Neural crest cell (in vitro differentiated cells): ENCODE data around the gene NOB1. TPM values are rescaled to one million over a fixed set of nuclear protein-coding genes. Genes with fewer than 3 reads are reported as not detected.
A peak's percentile ranks its signal among the peaks of the same experiment; 100 is the strongest.

ENCODE experiments used
- DNase-seq: peaks from one replicate; pipeline ENCODE4 v3.0.0; 2021; ENCODE audit warnings: low read depth, mixed read lengths, low spot score
- H3K27ac Mint-ChIP-seq: one replicate; pipeline ENCODE4 v1.8.0; 2021; ENCODE audit warnings: mild to moderate bottlenecking, mixed read lengths; ENCODE audit not compliant: unreplicated experiment
- H3K27me3 Mint-ChIP-seq: 2 replicates; pipeline ENCODE4 v1.8.0; 2021; ENCODE audit warnings: low read depth, mild to moderate bottlenecking, mixed read lengths
- H3K36me3 Mint-ChIP-seq: 2 replicates; pipeline ENCODE4 v1.8.0; 2021; ENCODE audit warnings: low read depth, mild to moderate bottlenecking, mixed read lengths
- H3K4me1 Mint-ChIP-seq: 2 replicates; pipeline ENCODE4 v1.8.0; 2021; ENCODE audit warnings: mixed read lengths
- H3K4me3 Mint-ChIP-seq: one replicate; pipeline ENCODE4 v1.8.0; 2021; ENCODE audit warnings: mild to moderate bottlenecking, mixed read lengths
- H3K9me3 Mint-ChIP-seq: 2 replicates; pipeline ENCODE4 v1.8.0; 2021; ENCODE audit warnings: mixed read lengths
- CTCF ChIP-seq: fragments of 200-600 bp; sonication (generic); conservative IDR thresholded peaks from 2 replicates; pipeline ENCODE4 v1.5.0; 2021; ENCODE audit warnings: antibody characterized with exemption, mild to moderate bottlenecking
- total RNA-seq: library from RNA; stranded (reverse); gene quantifications from 2 replicates; pipeline ENCODE4 v1.2.1, GENCODE V29; 2021

The NOB1 gene
- total RNA-seq, 1 donor from 2014 or later: 60.1 TPM

GRCh38 chr16:69779724-69780123 is 25.0 kb upstream of the NOB1 start:
- H3K36me3 Mint-ChIP-seq: peaks cover 6% of the 10 kb centered on the region
- no peaks in the 10 kb centered on the region for H3K27me3 Mint-ChIP-seq
- no peak overlapping the region for H3K27ac Mint-ChIP-seq
- H3K4me1 Mint-ChIP-seq: peaks cover 10% of the 10 kb centered on the region
- TF ChIP-seq CTCF: no peak
- H3K9me3 Mint-ChIP-seq: no peaks in the 10 kb centered on the region
- H3K4me3 Mint-ChIP-seq: no peak overlapping the region
- DNase-seq: no peak

- no peaks in the 10 kb centered on the region for H3K9me3 Mint-ChIP-seq
- H3K27ac Mint-ChIP-seq: no peak overlapping the region
- peaks cover 29% of the 10 kb centered on the region for H3K4me1 Mint-ChIP-seq
- H3K4me3 Mint-ChIP-seq: no peak overlapping the region
- DNase-seq: no peak
- TF ChIP-seq CTCF: no peak
- no peaks in the 10 kb centered on the region for H3K27me3 Mint-ChIP-seq
- peaks cover 4% of the 10 kb centered on the region for H3K36me3 Mint-ChIP-seq
These were observed 20.8 kb upstream of the NOB1 start for GRCh38 chr16:69775563-69775962.

GRCh38 chr16:69773260-69773947 is 18.7 kb upstream of the NOB1 start:
- Mint-ChIP-seq H3K4me1 (peaks cover 29% of the 10 kb centered on the region), H3K36me3 (peaks cover 7% of the 10 kb centered on the region), H3K27ac (peak overlapping the region; percentile 27), H3K4me3 (no peak overlapping the region), H3K27me3 (no peaks in the 10 kb centered on the region), H3K9me3 (no peaks in the 10 kb centered on the region)
- TF ChIP-seq CTCF: no peak
- DNase-seq: no peak

- TF ChIP-seq CTCF: no peak
- Mint-ChIP-seq H3K4me3 (no peak overlapping the region), H3K4me1 (peaks cover 29% of the 10 kb centered on the region), H3K27me3 (no peaks in the 10 kb centered on the region), H3K9me3 (no peaks in the 10 kb centered on the region), H3K36me3 (peaks cover 9% of the 10 kb centered on the region), H3K27ac (no peak overlapping the region)
- no peak for DNase-seq
These were observed 16.9 kb upstream of the NOB1 start for GRCh38 chr16:69771651-69771967.

GRCh38 chr16:69769404-69769803 is 14.7 kb upstream of the NOB1 start:
- TF ChIP-seq CTCF: no peak
- Mint-ChIP-seq H3K27ac (no peak overlapping the region), H3K4me1 (peaks cover 21% of the 10 kb centered on the region), H3K4me3 (no peak overlapping the region), H3K36me3 (peaks cover 9% of the 10 kb centered on the region), H3K27me3 (no peaks in the 10 kb centered on the region), H3K9me3 (no peaks in the 10 kb centered on the region)
- DNase-seq: no peak
